Caco-2 (cell line): ENCODE data around the gene SLC25A27. TPM values are rescaled to one million over a fixed set of nuclear protein-coding genes. Genes with fewer than 3 reads are reported as not detected.

Source experiments
- BruUV-seq: library from RNA; stranded (reverse); fragments of 400-500 nt; replicated peaks from 2 replicates; lab custom pipeline; 2021; lab: Mats Ljungman, UMichigan
- CTCF ChIA-PET: fragments of 300-600 bp; sonication (Branson Sonifier 250); formaldehyde crosslinking; loops from one replicate; lab custom pipeline; 2022; ENCODE audit warnings: antibody characterized with exemption; lab: Charles Lee
- POLR2A ChIA-PET: fragments of 300-600 bp; sonication (Branson Sonifier 250); formaldehyde crosslinking; loops from one replicate; lab custom pipeline; 2022; ENCODE audit warnings: antibody characterized with exemption; lab: Charles Lee
- DNase-seq, 2 experiments: peaks; one replicate each; pipeline versions ENCODE4 v3.0.0 to v3.0.0-alpha.2; 2020 to 2022
- H3K27me3 ChIP-seq: replicated peaks from 2 replicates; pipeline ENCODE4 v1.6.0; 2011; ENCODE audit warnings: low read length; ENCODE audit not compliant: control insufficient read depth, insufficient read depth
- H3K36me3 ChIP-seq: 2 replicates; pipeline ENCODE4 v1.5.1; 2011; ENCODE audit warnings: low read length; ENCODE audit not compliant: control insufficient read depth, insufficient read depth
- H3K4me1 ChIP-seq: fragments of 250-450 bp; sonication (Bioruptor Pico); 2 replicates; pipeline ENCODE4 v1.5.1; 2020; ENCODE audit warnings: mild to moderate bottlenecking
- H3K4me3 ChIP-seq: 2 replicates; pipeline ENCODE4 v1.5.1; 2011; ENCODE audit warnings: low read depth, mild to moderate bottlenecking, control low read depth, low read length
- H3K9me3 ChIP-seq: fragments of 250-450 bp; sonication (Bioruptor Pico); 2 replicates; pipeline ENCODE4 v1.5.1; 2020; ENCODE audit warnings: mild to moderate bottlenecking, moderate library complexity
- H3K27ac Mint-ChIP-seq: one replicate; pipeline ENCODE4 v1.8.0; 2022; ENCODE audit warnings: mixed read lengths; ENCODE audit not compliant: unreplicated experiment
- H3K27me3 Mint-ChIP-seq: one replicate; pipeline ENCODE4 v1.8.0; 2022; ENCODE audit warnings: mixed read lengths; ENCODE audit not compliant: insufficient read depth, unreplicated experiment
- H3K36me3 Mint-ChIP-seq: one replicate; pipeline ENCODE4 v1.8.0; 2022; ENCODE audit warnings: mild to moderate bottlenecking, mixed read lengths; ENCODE audit not compliant: insufficient read depth, unreplicated experiment
- H3K4me1 Mint-ChIP-seq: one replicate; pipeline ENCODE4 v1.8.0; 2022; ENCODE audit warnings: low read depth, mixed read lengths; ENCODE audit not compliant: unreplicated experiment
- H3K4me3 Mint-ChIP-seq: one replicate; pipeline ENCODE4 v1.8.0; 2022; ENCODE audit warnings: mild to moderate bottlenecking, moderate library complexity, mixed read lengths; ENCODE audit not compliant: unreplicated experiment
- H3K9me3 Mint-ChIP-seq: one replicate; pipeline ENCODE4 v1.8.0; 2022; ENCODE audit warnings: mixed read lengths; ENCODE audit not compliant: unreplicated experiment
- CTCF ChIP-seq, 2 experiments: fragments of 200-600 bp in 1 of 2; IDR thresholded peaks; 1 replicate in 1 of 2; 2 replicates in 1 of 2; pipeline versions ENCODE4 v1.5.1 to v1.8.0; 2011 to 2022; ENCODE audit warnings: antibody characterized with exemption in 1 of 2, control low read depth in 1 of 2, inconsistent platforms in 1 of 2, low read depth in 1 of 2, low read length in 1 of 2, mild to moderate bottlenecking in 1 of 2, moderate library complexity in 1 of 2; ENCODE audit not compliant: insufficient read depth in 1 of 2, severe bottlenecking in 1 of 2, unreplicated experiment in 1 of 2
- intact Hi-C: fragments of 100-400 bp; cut with micrococcal nuclease; formaldehyde crosslinking; loops from one replicate; pipeline ENCODE4 v1.10.0; 2022; ENCODE audit not compliant: unreplicated experiment
- total RNA-seq: library from RNA; stranded (reverse); gene quantifications from 2 replicates; pipeline ENCODE4 v1.2.3, GENCODE V29; 2022

SLC25A27 gene
- total RNA-seq, 1 experiment from 2014 or later: 0.64 TPM

- no peak overlapping the region for H3K4me3 ChIP-seq
- no TSS peak for BruUV-seq
- no peaks in the 10 kb centered on the region for H3K9me3 ChIP-seq
- ChIA-PET CTCF (no interaction called here), POLR2A (no interaction called here)
- H3K4me3 Mint-ChIP-seq: no peak overlapping the region
- H3K9me3 Mint-ChIP-seq: no peaks in the 10 kb centered on the region
- H3K27me3 Mint-ChIP-seq: peaks cover 16% of the 10 kb centered on the region
- no peak overlapping the region for H3K27ac Mint-ChIP-seq
- H3K4me1 ChIP-seq: no peaks in the 10 kb centered on the region
- TF ChIP-seq CTCF (IDR thresholded peaks at IDR 0.05; ENCODE audit: insufficient read depth in 1 of 2, low read depth in 1 of 2, low read length in 1 of 2, severe bottlenecking in 1 of 2, unreplicated experiment in 1 of 2): no peak
- H3K36me3 Mint-ChIP-seq: no peaks in the 10 kb centered on the region
- no peaks in the 10 kb centered on the region for H3K36me3 ChIP-seq
- intact Hi-C loops: loop anchor here (10.0 kb wide), 1 partner anchor 288 kb away; no protein-coding TSS in a partner anchor
- H3K27me3 ChIP-seq: no peaks in the 10 kb centered on the region
- H3K4me1 Mint-ChIP-seq: no peaks in the 10 kb centered on the region
- DNase-seq: no peak
Observed at GRCh38 chr6:46706464-46706863, 53.7 kb downstream of the SLC25A27 start.

DNA sequence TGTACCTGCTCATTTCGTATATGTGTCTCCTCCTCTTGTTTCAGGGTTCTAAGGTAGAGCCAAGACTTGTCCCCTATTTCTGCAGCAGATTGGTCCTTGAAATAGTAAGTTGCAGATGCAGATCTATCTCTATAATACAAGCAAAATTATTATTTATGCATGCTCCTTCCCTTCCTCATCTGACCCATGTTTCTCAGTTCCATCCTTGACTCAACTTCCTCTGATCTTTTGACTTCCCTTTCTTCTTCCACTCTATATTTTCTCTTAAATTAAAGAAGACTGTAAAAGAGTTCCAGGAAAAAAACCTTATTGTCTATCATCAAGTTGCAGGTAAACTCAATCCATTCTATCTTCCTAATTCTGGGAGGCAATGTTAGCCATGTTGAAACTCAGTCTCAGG, 58.7 kb downstream of the SLC25A27 start:
- no peak for DNase-seq
- Histone ChIP-seq H3K27me3 (no peaks in the 10 kb centered on the region), H3K4me3 (no peak overlapping the region), H3K4me1 (no peaks in the 10 kb centered on the region), H3K36me3 (no peaks in the 10 kb centered on the region), H3K9me3 (no peaks in the 10 kb centered on the region)
- no peak overlapping the region for H3K27ac Mint-ChIP-seq
- intact Hi-C loops: no loop called here
- H3K36me3 Mint-ChIP-seq: no peaks in the 10 kb centered on the region
- no TSS peak for BruUV-seq
- no peaks in the 10 kb centered on the region for H3K4me1 Mint-ChIP-seq
- peaks cover 8% of the 10 kb centered on the region for H3K27me3 Mint-ChIP-seq
- ChIA-PET CTCF (no interaction called here), POLR2A (no interaction called here)
- no peak for TF ChIP-seq CTCF (IDR thresholded peaks at IDR 0.05; ENCODE audit: insufficient read depth in 1 of 2, low read depth in 1 of 2, low read length in 1 of 2, severe bottlenecking in 1 of 2, unreplicated experiment in 1 of 2)
- H3K4me3 Mint-ChIP-seq: no peak overlapping the region
- no peaks in the 10 kb centered on the region for H3K9me3 Mint-ChIP-seq

DNA sequence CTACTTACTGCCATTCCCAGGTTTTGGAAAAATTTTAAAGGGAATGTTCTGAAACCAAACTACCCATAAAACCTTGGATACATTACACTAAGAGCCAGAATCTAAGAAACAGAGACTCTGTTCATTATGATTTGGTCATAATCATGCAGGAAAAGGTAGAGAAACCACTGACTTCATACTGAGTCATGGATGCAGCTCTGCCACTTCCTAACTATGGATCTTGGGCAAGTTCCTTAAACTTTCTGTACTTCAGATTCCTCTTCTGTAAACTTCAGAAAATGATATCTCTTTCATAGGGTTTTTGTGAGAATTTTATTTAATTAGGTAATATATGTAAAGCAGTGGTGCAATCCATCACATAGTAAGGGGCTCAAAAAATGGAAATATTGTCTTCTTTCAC, 62.4 kb downstream of the SLC25A27 start:
- Mint-ChIP-seq H3K27me3 (peaks cover 8% of the 10 kb centered on the region), H3K27ac (no peak overlapping the region), H3K36me3 (no peaks in the 10 kb centered on the region), H3K4me1 (no peaks in the 10 kb centered on the region), H3K4me3 (no peak overlapping the region), H3K9me3 (no peaks in the 10 kb centered on the region)
- Histone ChIP-seq H3K9me3 (no peaks in the 10 kb centered on the region), H3K36me3 (no peaks in the 10 kb centered on the region), H3K4me1 (no peaks in the 10 kb centered on the region), H3K27me3 (no peaks in the 10 kb centered on the region), H3K4me3 (no peak overlapping the region)
- CTCF ChIA-PET: no interaction called here
- TF ChIP-seq CTCF (IDR thresholded peaks at IDR 0.05; ENCODE audit: insufficient read depth in 1 of 2, low read depth in 1 of 2, low read length in 1 of 2, severe bottlenecking in 1 of 2, unreplicated experiment in 1 of 2): no peak
- DNase-seq: no peak
- intact Hi-C loops: no loop called here
- no TSS peak for BruUV-seq
- POLR2A ChIA-PET: no interaction called here
